GM18507 (cell line): ENCODE measurements around the gene TRA2B.

Source experiments
- DNase-seq: peaks from one replicate; pipeline ENCODE4 v3.0.0; 2011; ENCODE audit warnings: low read depth; ENCODE audit not compliant: insufficient read length; ENCODE audit errors: extremely low spot score
- FAIRE-seq: peaks from 2 replicates; lab custom pipeline; 2011; peaks lifted over from hg19 to GRCh38; lab: Jason Lieb, UNC

TRA2B gene

DNA sequence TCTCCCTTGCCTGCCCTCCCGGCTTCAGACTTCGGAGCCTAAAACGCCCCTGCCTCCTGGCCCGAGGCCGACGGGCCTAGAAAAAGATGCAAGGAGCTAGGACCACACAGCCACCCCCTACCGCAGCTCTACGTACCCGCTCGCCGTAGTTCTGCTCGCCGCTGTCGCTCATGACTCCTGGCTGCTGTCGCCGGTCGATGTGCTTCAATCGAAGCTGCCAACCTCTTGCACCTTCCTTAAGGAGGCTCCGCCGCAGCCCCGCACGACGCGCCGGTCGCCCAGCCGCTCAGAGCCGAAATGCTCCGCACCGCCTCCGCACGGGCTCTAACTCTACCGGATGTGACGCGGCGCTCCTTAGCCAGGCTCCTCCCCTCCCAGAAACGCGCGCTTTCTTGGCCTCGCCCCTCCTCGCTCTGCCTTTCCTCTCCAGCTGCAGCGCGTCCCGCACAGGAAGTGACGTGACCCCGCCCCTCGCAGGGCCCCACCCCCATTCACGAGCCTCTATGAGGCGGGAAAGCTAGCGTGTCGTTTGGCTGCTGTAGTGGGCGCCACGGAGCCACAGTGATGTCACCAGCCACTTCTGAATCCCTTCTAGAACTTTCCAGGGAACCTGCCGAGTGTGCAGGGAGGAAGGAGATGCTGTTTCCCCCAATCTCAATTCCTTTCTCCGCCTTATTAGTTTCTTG is at the start of gene TRA2B:
TRA2B (minus strand) TSS at position 326 of the 686 bp plus-strand sequence; CDS start at position 172, 154 bp downstream.
- DNase-seq: peak; percentile 91
- FAIRE-seq: peak; percentile 97

DNA sequence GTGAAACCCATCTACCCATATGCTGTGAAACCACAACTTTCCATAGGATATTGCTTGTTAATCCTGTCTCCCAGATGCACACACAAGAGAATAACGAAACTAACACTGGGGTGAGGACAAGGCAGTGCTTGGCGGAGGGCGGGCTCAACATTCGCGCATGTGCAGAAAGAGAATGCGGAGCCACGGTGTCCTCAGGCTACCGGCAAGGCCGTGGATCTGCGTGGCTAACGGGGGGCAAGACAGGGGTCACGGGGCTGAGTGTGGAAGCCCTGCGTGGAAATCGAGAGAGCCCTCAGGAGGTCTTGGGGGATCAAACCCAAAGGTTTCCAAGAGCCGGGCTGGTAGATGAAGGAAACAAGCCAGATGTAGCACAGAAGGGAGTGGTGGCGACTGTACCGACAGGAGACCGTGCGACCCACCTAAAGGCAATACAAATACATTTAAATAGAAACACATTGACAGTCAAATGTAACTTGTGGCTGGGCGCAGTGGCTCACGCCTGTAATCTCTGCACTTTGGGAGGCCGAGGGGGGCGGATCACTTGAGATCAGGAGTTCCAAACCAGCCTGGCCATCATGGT is 48.5 kb upstream of the TRA2B start:
- DNase-seq (no peak), FAIRE-seq (no peak)

DNA sequence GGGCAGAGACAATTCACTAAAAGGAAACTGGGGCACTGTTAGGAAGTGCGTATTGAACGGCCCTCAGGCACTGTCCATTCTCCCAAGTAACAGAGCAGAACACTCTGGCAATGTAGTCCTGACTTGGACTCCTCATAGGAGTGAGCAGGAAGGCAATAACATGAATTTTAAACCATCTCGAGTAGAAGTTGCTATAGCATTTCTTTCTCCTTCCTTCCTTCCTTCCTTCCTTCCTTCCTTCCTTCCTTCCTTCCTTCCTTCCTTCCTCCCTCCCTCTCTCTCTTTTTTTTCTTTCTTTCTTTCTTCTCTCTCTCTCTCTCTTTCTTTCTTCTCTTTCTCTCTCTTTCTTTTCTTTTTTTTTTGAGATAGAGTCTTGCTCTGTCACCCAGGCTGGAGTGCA is 46.4 kb upstream of the TRA2B start:
- no peak for FAIRE-seq

DNA sequence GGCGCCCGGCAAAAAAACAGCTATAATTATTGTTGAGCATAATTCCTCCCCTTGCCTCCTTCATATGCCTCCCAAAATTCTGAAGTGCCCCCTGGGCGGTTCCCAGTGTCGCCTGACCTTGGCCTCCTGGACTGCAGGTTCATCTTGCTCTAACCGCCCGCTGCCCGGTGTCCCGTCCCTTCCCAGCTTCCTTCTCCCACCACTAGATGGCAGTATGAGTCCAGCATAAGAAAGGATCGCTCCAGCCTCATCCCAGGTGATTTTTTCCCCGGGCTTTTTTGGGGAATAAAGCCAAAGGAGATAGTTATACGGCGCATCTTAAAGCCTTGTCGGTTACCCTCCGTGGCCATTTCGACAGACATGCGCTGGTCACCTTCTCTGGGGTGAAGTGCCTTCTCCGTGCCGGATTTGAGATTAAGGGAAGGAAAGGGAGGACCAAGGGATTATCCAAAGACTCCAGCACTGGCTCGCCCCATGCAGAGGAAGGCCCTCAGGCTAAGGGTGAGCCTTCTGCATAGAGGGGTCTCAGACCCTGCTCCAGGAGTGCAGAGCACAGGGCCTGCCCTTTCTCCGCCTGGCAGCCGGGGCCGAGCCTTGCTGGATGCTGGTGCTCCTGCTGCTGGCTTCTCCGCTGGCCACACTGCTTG is 45.8 kb upstream of the TRA2B start:
- DNase-seq (peak; percentile 52), FAIRE-seq (peak; percentile 69)

More for the DNA sequence above, 46.4 kb upstream of the TRA2B start:
- no peak for DNase-seq

DNA sequence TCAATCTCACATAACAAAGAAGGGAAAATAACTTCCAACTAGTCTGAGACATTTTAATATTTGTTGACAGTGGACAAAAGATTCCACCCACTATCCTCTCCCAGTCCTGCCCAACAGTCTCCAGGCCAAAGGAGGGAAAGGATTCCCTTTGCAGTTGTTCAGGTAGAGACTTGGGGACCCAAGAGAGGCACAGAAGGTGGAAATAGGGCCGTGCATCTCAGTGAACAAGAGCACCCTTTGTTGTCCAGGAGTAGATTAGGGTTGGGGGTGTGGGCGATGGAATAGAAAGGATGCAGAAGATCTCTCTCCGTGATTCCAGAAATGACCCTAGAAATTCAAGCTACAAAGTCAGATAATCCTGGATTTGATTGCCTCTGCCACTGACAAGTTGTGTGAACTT is 44.8 kb upstream of the TRA2B start:
- no peak for FAIRE-seq

DNA sequence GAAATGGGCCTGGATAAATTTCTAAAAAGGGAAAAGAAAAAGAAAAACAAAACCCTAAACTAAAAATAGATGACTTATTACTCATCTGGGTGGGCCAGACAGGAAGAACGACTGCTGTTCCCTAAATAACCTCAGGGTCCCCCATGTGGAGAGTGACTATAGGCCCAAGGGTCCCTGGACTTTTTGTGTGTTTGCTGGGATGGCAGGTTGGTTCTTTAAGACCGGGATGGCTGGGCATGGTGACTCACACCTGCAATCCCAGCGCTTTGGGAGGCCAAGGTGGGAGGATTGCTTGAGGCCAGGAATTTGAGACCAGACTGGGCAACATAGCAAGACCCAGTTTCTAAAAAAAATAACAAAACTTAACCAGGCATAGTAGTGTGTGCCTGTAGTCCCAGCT is 43.8 kb upstream of the TRA2B start:
- DNase-seq (no peak), FAIRE-seq (no peak)

More for the DNA sequence above, 44.8 kb upstream of the TRA2B start:
- DNase-seq: no peak

DNA sequence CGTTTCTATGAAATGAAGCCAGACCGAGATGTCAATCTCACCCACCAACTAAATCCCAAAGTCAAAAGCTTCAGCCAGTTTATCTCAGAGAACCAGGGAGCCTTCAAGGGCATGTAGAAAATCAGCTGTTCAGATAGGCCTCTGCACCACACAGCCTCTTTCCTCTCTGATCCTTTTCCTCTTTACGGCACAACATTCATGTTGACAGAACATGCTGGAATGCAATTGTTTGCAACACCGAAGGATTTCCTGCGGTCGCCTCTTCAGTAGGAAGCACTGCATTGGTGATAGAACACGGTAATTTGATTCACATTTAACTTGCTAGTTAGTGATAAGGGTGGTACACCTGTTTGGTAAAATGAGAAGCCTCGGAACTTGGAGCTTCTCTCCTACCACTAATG is 41.9 kb upstream of the TRA2B start:
- DNase-seq (no peak), FAIRE-seq (no peak)

DNA sequence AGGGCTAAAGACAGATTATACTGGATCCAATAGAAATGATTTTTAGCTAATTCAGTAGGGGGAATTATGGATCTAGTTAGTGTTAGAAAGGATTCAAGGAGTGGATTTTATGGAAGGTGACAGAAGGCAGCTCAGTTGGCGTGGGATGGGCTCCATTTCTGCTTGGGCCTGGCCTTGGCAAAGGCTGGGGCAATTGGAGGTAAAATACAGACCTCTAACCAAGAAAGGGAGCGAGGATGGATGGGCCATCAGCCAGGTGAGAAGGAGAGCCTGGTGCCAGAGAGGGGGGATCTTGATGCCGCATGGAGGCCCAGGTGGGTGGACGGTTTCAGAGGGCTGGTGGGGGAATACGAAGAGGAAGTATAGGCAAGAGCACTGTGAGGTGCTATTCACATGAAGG is 40.7 kb upstream of the TRA2B start:
- FAIRE-seq: no peak
- DNase-seq: no peak

DNA sequence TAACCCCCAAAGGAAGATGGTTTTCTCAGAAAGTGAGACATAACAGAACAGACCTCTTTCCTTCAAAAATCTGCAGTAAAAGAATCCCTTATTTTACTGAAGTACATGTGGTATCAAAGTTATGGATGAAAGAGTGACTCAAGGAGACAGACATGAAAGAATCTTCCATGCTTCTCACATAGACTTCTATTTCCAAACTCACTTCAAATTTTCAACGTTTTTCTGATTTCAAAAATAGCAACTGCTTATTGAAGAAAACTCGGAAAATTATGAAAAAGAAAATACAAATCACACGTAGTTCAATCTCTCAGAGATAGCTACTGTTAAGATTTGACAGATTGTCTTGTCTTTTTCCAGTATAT is 39.8 kb upstream of the TRA2B start:
- FAIRE-seq: no peak
- DNase-seq: no peak

DNA sequence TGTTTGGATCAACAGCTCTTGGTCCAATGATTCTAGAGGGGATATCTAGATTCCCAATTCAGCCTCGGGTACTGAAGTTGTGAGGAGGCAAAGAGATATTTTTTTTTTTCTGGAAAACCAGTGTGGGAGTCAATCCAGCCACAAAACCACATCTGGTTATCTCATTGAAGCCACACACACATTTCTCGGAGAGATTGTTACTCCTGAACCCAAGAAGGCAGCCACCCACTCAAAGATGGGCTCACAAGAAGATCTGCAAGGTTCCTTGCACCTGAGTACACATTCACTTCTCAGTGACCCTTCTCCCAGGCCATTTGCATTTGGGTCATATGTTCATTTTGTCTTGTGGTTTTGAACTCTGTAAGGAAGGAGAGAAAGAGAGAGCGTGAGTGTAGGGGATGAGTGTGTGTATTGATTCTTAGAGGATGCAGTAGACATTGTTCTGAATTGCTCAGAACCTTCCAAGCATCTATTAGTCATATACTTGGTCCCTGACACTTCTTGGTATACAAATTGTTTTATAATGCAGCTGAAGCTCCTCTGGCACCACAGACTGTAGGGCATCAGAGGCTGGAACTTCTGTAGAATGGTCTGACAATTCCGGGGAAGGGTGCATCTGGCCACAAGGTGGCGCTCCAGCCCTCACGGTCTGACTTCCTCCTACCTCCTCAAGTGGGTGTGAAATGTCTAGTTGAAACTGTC is 39.3 kb upstream of the TRA2B start:
- FAIRE-seq (peak; percentile 94), DNase-seq (peak; percentile 48)

DNA sequence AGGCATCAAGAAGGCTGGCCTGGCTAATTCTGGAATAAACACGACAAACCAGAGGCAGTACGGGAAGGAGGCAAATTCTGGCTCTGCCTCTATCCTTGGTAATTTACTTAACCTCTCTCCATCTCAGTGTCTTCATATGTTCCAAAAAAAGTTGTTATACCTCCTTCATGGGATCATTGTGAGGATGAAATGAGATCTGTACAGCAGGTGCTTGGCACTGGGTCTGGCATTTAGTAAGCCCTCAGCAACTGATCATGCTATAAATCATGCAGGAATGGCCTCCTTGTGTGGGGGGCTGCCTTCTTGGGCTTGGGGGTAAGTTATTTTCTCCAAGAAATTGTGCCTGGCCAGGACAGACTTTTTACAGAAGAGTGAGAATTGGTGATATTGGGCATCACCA is 38.3 kb upstream of the TRA2B start:
- no peak for DNase-seq
- FAIRE-seq: no peak

DNA sequence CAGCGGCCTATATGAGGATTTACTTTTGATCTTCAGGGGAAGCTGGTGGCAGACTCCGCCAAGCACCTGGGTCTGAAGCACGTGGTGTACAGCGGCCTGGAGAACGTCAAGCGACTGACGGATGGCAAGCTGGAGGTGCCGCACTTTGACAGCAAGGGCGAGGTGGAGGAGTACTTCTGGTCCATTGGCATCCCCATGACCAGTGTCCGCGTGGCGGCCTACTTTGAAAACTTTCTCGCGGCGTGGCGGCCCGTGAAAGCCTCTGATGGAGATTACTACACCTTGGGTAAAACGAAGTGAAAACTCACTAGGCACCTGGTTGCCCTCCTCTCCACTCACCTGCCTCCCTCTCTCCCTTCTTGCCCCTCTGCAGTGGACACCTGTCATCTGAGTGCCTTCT is 33.8 kb upstream of the TRA2B start:
- no peak for FAIRE-seq

DNA sequence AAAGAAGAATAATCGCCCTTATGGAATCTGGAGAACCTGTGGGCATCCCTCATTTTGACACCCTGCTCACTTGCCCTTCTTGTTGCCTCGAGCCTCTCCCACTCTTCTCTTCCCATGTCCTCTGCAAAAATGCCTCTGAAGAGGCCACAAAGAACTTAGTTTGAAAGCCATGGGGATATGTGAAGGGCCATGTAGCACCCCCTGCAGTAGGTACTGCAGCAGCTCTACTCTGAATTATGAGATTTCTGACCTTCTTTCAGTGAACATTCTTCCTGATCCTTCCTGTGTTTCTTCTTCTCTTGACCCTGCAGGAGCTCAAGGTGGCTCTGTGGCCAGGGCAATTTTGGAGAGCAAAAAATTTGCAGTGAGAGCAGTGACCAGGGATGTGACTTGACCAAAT is 30.4 kb upstream of the TRA2B start:
- FAIRE-seq: no peak
- no peak for DNase-seq

More for the DNA sequence above, 33.8 kb upstream of the TRA2B start:
- DNase-seq: no peak

DNA sequence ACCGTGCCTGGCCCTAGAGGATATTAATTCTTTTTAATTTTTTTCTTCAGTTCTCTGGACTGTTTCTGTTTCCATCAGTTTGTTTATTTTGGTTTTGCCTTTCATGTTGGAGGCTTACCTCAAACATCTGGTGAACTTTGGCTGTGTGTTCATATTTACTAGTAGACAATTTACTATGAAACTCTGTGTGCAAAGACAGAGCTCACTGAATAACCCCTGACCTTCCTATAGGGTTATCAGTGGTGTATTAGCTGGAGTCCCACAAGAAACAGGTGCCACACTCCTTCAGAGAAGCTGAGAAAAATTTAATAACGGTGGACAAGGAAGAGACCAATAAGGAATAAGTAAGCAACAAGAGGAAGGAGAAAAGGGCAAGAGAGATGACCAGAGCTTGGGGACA is 28.8 kb upstream of the TRA2B start:
- FAIRE-seq: no peak
- DNase-seq: no peak

DNA sequence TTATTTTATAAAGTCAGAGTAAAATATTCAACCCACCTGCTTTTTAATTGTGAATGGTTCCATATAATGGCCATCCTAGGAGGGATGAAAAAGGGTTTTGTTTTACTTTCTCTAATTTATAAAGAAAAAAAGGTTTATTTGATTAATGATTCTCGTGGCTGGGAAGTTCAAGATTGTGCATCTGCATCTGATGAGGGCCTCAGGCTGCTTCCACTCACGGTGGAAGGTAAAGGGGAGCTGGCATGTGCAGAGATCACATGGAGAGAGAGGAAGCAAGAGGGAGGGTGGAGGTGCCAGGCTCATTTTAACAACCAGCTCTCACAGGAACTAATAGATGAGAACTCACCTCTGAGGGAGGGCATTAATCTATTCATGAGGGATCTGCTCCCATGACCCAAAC is 27.7 kb upstream of the TRA2B start:
- no peak for FAIRE-seq

DNA sequence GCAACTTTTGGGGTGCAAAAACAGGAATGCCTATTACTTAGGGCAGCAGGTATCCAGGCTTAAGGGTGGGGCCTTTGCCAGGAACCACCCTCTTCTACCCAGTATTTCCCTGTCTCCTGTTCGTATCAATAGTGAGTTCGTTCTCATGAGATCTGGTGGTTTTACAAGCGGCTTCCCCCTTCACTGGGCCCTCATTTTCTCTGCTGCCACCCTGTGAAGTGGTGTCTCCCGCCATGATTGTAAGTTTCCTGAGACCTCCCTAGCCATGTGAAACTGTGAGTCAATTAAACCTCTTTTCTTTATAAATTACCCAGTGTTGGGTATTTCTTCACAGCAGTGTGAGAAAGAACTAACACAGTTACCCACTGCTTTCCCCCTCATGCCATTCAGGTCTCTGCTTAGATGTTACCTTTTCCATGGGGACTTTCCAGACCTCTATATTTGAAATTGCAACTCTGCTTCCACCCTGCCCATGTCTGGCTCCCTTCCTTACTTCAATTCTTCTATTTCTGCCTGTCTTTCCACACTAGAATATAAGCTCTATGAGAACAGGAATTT is 23.9 kb upstream of the TRA2B start:
- FAIRE-seq (no peak), DNase-seq (no peak)

More for the DNA sequence above, 27.7 kb upstream of the TRA2B start:
- DNase-seq: no peak

DNA sequence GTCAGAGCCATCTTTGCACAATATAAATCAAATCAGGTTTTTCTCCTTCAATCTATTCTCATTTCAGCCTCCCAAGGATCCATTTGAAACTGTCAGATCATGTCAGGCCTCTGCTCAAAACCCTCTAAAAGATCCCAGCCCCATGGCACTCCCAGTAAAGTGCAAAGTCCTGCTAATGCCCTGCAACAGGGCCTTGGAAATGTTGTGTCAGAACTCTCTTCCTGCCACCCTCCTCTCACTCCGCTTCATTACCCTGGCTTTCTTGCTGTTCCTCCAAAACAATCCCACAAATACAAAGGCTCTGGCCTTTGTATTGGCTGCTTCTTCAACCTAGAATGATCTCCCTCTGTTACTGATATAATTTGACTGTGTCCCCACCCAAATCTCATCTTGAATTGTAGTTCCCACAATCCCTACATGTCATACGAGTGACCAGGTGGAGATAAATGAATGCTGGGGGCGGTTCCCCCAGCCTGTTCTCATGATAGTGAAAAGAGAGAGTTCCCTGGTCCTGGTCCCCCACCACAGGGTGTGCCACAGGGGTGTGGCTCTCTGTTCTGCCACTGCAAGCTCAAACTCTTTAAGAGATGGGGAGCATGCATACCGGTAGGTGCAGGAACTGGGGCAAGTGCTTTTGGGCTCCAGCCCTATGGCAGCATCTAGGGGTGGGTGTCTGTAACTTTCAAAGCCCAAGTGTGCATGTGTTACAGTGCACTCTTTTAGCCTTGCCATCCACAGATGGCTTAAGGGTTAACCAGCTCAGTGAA is 22.9 kb upstream of the TRA2B start:
- no peak for FAIRE-seq

DNA sequence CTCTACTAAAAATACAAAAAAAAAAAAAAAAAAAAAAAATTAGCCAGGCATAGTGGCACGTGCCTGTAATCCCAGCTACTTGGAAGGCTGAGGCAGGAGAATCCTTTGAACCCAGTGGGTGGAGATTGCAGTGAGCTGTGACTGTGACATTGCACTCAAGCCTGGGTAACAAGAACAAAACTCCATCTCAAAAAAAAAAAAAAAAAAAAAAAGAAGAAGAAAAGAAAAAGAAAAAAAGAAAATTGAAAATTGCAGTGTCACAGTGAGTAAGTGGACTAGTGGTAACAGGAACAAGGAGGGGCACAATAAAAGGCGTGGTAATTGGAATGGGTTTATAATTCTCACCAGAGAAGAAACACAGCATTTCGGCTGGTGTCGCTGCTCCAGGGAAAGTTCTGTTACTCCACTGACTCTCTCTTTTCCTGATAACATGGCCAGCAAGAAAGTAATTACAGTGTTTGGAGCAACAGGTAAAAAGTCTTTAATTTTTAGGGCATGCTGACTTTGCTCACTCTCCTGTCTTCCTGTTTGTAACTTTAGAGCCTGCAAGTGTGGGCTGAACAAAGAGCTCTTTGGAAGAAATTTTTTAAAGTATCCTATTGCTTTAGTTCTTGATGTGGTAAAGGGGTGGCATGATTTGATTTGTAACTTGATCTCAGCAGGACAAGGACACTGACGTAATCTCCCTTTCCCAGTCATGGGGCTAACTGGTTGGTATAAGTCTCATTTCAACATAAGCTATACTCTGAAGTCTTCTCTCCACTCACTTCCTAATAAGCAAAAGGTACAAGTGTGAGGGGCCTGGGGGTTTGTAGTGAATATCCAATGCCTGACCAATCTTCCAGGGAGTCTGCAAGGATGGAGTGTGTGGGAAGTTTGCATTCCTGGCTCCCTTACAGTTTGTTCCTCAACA is 22.1 kb upstream of the TRA2B start:
- FAIRE-seq (no peak), DNase-seq (no peak)

More for the DNA sequence above, 22.9 kb upstream of the TRA2B start:
- DNase-seq: no peak
